HFFc6 (cell line): ENCODE results near the gene ADCY2. TPM values are rescaled to one million over a fixed set of nuclear protein-coding genes. Genes with fewer than 3 reads are reported as not detected.

ENCODE experiments used
- DNase-seq: peaks from one replicate; pipeline ENCODE4 v3.0.0-alpha.2; 2018
- H3K27ac Mint-ChIP-seq: 2 replicates; pipeline ENCODE4 v1.8.0; 2020; ENCODE audit warnings: mild to moderate bottlenecking, mixed read lengths
- H3K27me3 Mint-ChIP-seq: 2 replicates; pipeline ENCODE4 v1.8.0; 2021; ENCODE audit warnings: mild to moderate bottlenecking, moderate library complexity, mixed read lengths; ENCODE audit not compliant: insufficient read depth
- H3K36me3 Mint-ChIP-seq: 2 replicates; pipeline ENCODE4 v1.8.0; 2021; ENCODE audit warnings: low read depth, mixed read lengths
- H3K4me1 Mint-ChIP-seq: 2 replicates; pipeline ENCODE4 v1.8.0; 2020; ENCODE audit warnings: low read depth, mixed read lengths
- H3K4me3 Mint-ChIP-seq: 2 replicates; pipeline ENCODE4 v1.8.0; 2020; ENCODE audit warnings: mild to moderate bottlenecking, moderate library complexity, mixed read lengths
- H3K9me3 Mint-ChIP-seq: 2 replicates; pipeline ENCODE4 v1.8.0; 2020; ENCODE audit warnings: mild to moderate bottlenecking, mixed read lengths
- total RNA-seq, 6 experiments: library from RNA; stranded (reverse); fragmentation: NEBNext Ultra II Directional; extraction: Animal tissue kit (Norgen Biotek cat#: 25700); gene quantifications; 2 replicates in 1 of 6; 3 replicates in 5 of 6; pipeline ENCODE4 v1.2.3, GENCODE V29; 2021
- TF ChIP-seq, protein P1 (sequence below): fragments of 200-600 bp; sonication (generic); IDR thresholded peaks from 2 replicates; pipeline ENCODE4 v1.5.0; 2021; ENCODE audit warnings: antibody characterized with exemption, mild to moderate bottlenecking

ADCY2 gene
- total RNA-seq, 6 experiments from 2014 or later = not detected

- no peaks in the 10 kb centered on the region for H3K4me1 Mint-ChIP-seq
- no peak overlapping the region for H3K4me3 Mint-ChIP-seq
- no peak for DNase-seq
- H3K27me3 Mint-ChIP-seq = no peaks in the 10 kb centered on the region
- peaks cover 51% of the 10 kb centered on the region for H3K9me3 Mint-ChIP-seq
- TF ChIP-seq, protein P1, sequence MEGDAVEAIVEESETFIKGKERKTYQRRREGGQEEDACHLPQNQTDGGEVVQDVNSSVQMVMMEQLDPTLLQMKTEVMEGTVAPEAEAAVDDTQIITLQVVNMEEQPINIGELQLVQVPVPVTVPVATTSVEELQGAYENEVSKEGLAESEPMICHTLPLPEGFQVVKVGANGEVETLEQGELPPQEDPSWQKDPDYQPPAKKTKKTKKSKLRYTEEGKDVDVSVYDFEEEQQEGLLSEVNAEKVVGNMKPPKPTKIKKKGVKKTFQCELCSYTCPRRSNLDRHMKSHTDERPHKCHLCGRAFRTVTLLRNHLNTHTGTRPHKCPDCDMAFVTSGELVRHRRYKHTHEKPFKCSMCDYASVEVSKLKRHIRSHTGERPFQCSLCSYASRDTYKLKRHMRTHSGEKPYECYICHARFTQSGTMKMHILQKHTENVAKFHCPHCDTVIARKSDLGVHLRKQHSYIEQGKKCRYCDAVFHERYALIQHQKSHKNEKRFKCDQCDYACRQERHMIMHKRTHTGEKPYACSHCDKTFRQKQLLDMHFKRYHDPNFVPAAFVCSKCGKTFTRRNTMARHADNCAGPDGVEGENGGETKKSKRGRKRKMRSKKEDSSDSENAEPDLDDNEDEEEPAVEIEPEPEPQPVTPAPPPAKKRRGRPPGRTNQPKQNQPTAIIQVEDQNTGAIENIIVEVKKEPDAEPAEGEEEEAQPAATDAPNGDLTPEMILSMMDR = no peak
- no peak overlapping the region for H3K27ac Mint-ChIP-seq
- no peaks in the 10 kb centered on the region for H3K36me3 Mint-ChIP-seq
Measured at GRCh38 chr5:7540736-7541485, 145.0 kb downstream of the ADCY2 start.

DNA sequence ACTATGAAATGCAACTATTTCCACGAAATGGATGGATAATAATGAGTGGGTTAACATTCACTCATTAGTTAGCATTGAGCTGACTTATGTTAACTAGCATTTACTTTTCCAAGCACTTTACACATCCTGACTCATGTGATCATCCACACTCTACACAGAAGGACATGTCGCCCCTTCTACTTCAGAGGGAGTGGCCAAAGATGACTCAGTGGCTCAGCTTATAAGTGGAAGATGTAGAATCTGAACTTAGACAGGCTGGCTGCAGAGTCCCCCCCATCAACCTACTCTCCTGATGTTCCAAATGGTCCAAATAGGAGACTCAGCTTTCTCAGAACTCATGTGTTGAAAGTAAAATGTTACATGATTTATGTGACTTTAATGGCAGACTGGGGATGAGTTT lies 146.0 kb downstream of the ADCY2 start:
- no peak overlapping the region for H3K27ac Mint-ChIP-seq
- H3K27me3 Mint-ChIP-seq = no peaks in the 10 kb centered on the region
- no peak for DNase-seq

GRCh38 chr5:7546555-7546954 lies 150.6 kb downstream of the ADCY2 start:
- no peak overlapping the region for H3K27ac Mint-ChIP-seq
- H3K9me3 Mint-ChIP-seq = peaks cover 67% of the 10 kb centered on the region
- no peak for DNase-seq
- no peak overlapping the region for H3K4me3 Mint-ChIP-seq
- no peaks in the 10 kb centered on the region; the same call in 1 of the 2 replicates for H3K36me3 Mint-ChIP-seq
- TF ChIP-seq, protein P1 = no peak
- no peaks in the 10 kb centered on the region for H3K4me1 Mint-ChIP-seq
- H3K27me3 Mint-ChIP-seq = no peaks in the 10 kb centered on the region

More for the DNA sequence above, 146.0 kb downstream of the ADCY2 start:
- TF ChIP-seq, protein P1 = no peak
- peaks cover 54% of the 10 kb centered on the region for H3K9me3 Mint-ChIP-seq
- no peak overlapping the region for H3K4me3 Mint-ChIP-seq
- H3K4me1 Mint-ChIP-seq = no peaks in the 10 kb centered on the region
- no peaks in the 10 kb centered on the region for H3K36me3 Mint-ChIP-seq

- Mint-ChIP-seq H3K36me3 (no peaks in the 10 kb centered on the region; the same call in 1 of the 2 replicates), H3K4me1 (no peaks in the 10 kb centered on the region), H3K4me3 (no peak overlapping the region), H3K9me3 (peaks cover 61% of the 10 kb centered on the region), H3K27me3 (no peaks in the 10 kb centered on the region), H3K27ac (no peak overlapping the region)
- DNase-seq = no peak
- TF ChIP-seq, protein P1 = no peak
Measured at GRCh38 chr5:7548596-7548995, 152.7 kb downstream of the ADCY2 start.

- no peak for DNase-seq
- no peak overlapping the region for H3K4me3 Mint-ChIP-seq
- no peaks in the 10 kb centered on the region; the same call in 1 of the 2 replicates for H3K27me3 Mint-ChIP-seq
- TF ChIP-seq, protein P1 = no peak
- no peak overlapping the region for H3K27ac Mint-ChIP-seq
- H3K4me1 Mint-ChIP-seq = no peaks in the 10 kb centered on the region
- H3K9me3 Mint-ChIP-seq = peaks cover 49% of the 10 kb centered on the region
- no peaks in the 10 kb centered on the region for H3K36me3 Mint-ChIP-seq
Measured at GRCh38 chr5:7565559-7565958, 169.6 kb downstream of the ADCY2 start.
